HL-60 (cell line): Measurements from ENCODE around the gene SMARCC2.

Experiments used
- GABPA ChIP-seq: IDR thresholded peaks from 2 replicates; pipeline ENCODE4 v1.6.1; 2012; ENCODE audit warnings: low read depth
- POLR2AphosphoS5 ChIP-seq: IDR thresholded peaks from 2 replicates; pipeline ENCODE4 v1.6.1; 2012; ENCODE audit warnings: low read depth
- TF ChIP-seq, protein P1 (sequence below): IDR thresholded peaks from one replicate; pipeline ENCODE4 v1.5.1; 2011; ENCODE audit warnings: low read length, control low read depth, inconsistent platforms; ENCODE audit not compliant: insufficient read depth

DNA sequence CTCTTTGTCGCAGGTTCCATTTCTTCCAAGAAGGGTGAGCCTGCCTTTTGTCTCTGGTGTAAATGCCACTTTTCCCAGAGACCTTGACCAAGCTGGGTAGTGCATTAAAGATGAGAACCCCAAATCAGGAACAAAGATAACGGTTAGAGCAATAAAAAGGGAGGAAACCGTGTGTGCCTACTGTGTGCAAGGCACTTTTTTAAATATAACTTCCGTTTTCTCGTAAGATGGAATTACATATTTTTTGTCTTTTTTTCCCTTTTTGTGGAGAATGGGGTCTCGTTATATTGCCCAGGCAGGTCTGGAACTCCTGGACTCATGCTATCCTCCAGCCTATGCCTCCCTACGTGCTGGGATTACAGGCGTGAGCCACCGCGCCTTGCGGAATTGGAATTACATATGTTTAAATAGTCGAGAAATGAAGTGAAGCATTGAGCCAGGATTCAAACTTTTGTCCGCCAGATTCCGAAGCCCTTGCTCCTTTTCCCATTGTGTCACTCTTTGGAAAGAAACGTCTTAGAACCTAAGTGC, 34.4 kb upstream of the SMARCC2 start:
- TF ChIP-seq, protein P1, sequence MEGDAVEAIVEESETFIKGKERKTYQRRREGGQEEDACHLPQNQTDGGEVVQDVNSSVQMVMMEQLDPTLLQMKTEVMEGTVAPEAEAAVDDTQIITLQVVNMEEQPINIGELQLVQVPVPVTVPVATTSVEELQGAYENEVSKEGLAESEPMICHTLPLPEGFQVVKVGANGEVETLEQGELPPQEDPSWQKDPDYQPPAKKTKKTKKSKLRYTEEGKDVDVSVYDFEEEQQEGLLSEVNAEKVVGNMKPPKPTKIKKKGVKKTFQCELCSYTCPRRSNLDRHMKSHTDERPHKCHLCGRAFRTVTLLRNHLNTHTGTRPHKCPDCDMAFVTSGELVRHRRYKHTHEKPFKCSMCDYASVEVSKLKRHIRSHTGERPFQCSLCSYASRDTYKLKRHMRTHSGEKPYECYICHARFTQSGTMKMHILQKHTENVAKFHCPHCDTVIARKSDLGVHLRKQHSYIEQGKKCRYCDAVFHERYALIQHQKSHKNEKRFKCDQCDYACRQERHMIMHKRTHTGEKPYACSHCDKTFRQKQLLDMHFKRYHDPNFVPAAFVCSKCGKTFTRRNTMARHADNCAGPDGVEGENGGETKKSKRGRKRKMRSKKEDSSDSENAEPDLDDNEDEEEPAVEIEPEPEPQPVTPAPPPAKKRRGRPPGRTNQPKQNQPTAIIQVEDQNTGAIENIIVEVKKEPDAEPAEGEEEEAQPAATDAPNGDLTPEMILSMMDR, result no peak
- no peak for TF ChIP-seq POLR2AphosphoS5
- no peak for TF ChIP-seq GABPA
